NT2/D1 (cell line): ENCODE results near the gene KIF1A.

Source experiments
- DNase-seq: peaks from one replicate; pipeline ENCODE4 v3.0.0-alpha.2; 2011; ENCODE audit warnings: low read depth, low spot score
- H3K27me3 ChIP-seq: 2 replicates; pipeline ENCODE4 v1.6.0; 2011; ENCODE audit warnings: mild to moderate bottlenecking; ENCODE audit not compliant: insufficient read length, insufficient read depth
- H3K36me3 ChIP-seq: 2 replicates; pipeline ENCODE4 v1.6.1; 2011; ENCODE audit warnings: mild to moderate bottlenecking, low read length, mixed read lengths; ENCODE audit not compliant: insufficient read depth, insufficient read length
- H3K4me1 ChIP-seq: 2 replicates; pipeline ENCODE4 v1.5.1; 2011; ENCODE audit not compliant: insufficient read depth, insufficient read length
- H3K4me3 ChIP-seq: 2 replicates; pipeline ENCODE4 v1.5.1; 2011; ENCODE audit warnings: low read depth; ENCODE audit not compliant: insufficient read length
- H3K9ac ChIP-seq: 2 replicates; pipeline ENCODE4 v1.6.0; 2011; ENCODE audit warnings: low read depth; ENCODE audit not compliant: insufficient read length
- H3K9me3 ChIP-seq: 2 replicates; pipeline ENCODE4 v1.5.1; 2011; ENCODE audit warnings: mild to moderate bottlenecking, low read length; ENCODE audit not compliant: insufficient read depth
- SUZ12 ChIP-seq: IDR thresholded peaks from 2 replicates; pipeline ENCODE4 v1.6.1; 2011; ENCODE audit not compliant: insufficient read length, insufficient read depth; ENCODE audit errors: extremely low read depth
- YY1 ChIP-seq: IDR thresholded peaks from 2 replicates; pipeline ENCODE4 v1.6.1; 2011; ENCODE audit not compliant: insufficient read length, insufficient read depth
- ZNF274 ChIP-seq: IDR thresholded peaks from 2 replicates; pipeline ENCODE4 v1.6.1; 2011; ENCODE audit warnings: mild to moderate bottlenecking, low read depth, low read length

KIF1A gene, protein sequence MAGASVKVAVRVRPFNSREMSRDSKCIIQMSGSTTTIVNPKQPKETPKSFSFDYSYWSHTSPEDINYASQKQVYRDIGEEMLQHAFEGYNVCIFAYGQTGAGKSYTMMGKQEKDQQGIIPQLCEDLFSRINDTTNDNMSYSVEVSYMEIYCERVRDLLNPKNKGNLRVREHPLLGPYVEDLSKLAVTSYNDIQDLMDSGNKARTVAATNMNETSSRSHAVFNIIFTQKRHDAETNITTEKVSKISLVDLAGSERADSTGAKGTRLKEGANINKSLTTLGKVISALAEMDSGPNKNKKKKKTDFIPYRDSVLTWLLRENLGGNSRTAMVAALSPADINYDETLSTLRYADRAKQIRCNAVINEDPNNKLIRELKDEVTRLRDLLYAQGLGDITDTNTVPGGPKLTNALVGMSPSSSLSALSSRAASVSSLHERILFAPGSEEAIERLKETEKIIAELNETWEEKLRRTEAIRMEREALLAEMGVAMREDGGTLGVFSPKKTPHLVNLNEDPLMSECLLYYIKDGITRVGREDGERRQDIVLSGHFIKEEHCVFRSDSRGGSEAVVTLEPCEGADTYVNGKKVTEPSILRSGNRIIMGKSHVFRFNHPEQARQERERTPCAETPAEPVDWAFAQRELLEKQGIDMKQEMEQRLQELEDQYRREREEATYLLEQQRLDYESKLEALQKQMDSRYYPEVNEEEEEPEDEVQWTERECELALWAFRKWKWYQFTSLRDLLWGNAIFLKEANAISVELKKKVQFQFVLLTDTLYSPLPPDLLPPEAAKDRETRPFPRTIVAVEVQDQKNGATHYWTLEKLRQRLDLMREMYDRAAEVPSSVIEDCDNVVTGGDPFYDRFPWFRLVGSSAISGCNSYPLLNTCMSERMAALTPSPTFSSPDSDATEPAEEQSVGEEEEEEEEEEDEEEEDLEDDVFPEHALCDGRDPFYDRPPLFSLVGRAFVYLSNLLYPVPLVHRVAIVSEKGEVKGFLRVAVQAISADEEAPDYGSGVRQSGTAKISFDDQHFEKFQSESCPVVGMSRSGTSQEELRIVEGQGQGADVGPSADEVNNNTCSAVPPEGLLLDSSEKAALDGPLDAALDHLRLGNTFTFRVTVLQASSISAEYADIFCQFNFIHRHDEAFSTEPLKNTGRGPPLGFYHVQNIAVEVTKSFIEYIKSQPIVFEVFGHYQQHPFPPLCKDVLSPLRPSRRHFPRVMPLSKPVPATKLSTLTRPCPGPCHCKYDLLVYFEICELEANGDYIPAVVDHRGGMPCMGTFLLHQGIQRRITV (N-terminal part only)

GRCh38 chr2:240819858-240820606, at the start of gene KIF1A:
TSS of gene KIF1A (minus strand) at chr2:240820219. CDS start at chr2:240797752, 22,467 bp downstream.
- Histone ChIP-seq H3K27me3 (peaks cover 81% of the 10 kb centered on the region), H3K36me3 (no peaks in the 10 kb centered on the region), H3K9me3 (peaks cover 9% of the 10 kb centered on the region; the same call in 1 of the 2 replicates), H3K9ac (peak within 1 kb of the TSS; percentile 71), H3K4me1 (peaks cover 2% of the 10 kb centered on the region), H3K4me3 (peak within 1 kb of the TSS; percentile 63)
- no peak for DNase-seq
- TF ChIP-seq ZNF274 (no peak), SUZ12 (no peak), YY1 (no peak)

- Histone ChIP-seq H3K9me3 (no peaks in the 10 kb centered on the region), H3K27me3 (peaks cover 7% of the 10 kb centered on the region), H3K36me3 (no peaks in the 10 kb centered on the region), H3K9ac (no peak overlapping the region), H3K4me1 (peaks cover 4% of the 10 kb centered on the region), H3K4me3 (no peak overlapping the region)
- no peak for DNase-seq
- TF ChIP-seq SUZ12 (no peak), YY1 (no peak)
Observed at GRCh38 chr2:240869109-240869955, 49.3 kb upstream of the KIF1A start.

GRCh38 chr2:240868286-240869108, 48.5 kb upstream of the KIF1A start, which contains the start of gene AGXT:
TSS of gene AGXT (plus strand) at chr2:240868824. CDS start at chr2:240868866, 42 bp downstream.
- no peak for DNase-seq

DNA sequence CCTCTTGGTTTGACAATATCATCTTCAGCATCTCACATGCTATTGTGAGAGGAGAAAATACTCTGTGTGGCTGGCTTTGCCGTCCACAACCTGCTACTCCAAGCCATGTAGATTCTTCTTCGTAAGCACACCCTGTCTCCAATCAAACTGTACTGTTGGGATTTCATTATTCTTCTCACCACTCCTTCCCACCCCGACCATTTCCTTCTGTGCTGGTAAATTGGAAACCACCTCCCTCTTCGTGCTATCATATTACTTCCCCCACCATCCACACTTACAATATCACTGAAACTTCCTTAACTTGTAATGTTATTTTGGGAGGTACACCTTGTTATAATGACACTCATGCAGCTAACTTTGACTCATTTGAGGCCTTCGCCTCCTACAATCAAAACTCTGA, 45.4 kb upstream of the KIF1A start:
- no peak for DNase-seq
- H3K9ac ChIP-seq = no peak overlapping the region
- H3K4me3 ChIP-seq = no peak overlapping the region
- no peaks in the 10 kb centered on the region for H3K27me3 ChIP-seq
- H3K9me3 ChIP-seq = no peaks in the 10 kb centered on the region
- H3K36me3 ChIP-seq = no peaks in the 10 kb centered on the region
- peaks cover 4% of the 10 kb centered on the region for H3K4me1 ChIP-seq
- TF ChIP-seq YY1 (no peak), ZNF274 (no peak), SUZ12 (no peak)

More at GRCh38 chr2:240868286-240869108, 48.5 kb upstream of the KIF1A start, which contains the start of gene AGXT:
- Histone ChIP-seq H3K27me3 (peaks cover 7% of the 10 kb centered on the region), H3K4me3 (no peak within 1 kb of the TSS), H3K9me3 (no peaks in the 10 kb centered on the region), H3K9ac (peak within 1 kb of the TSS; percentile 26), H3K36me3 (no peaks in the 10 kb centered on the region), H3K4me1 (peaks cover 4% of the 10 kb centered on the region)
- TF ChIP-seq ZNF274 (no peak), YY1 (no peak), SUZ12 (no peak)

- Histone ChIP-seq H3K9ac (no peak overlapping the region), H3K27me3 (no peaks in the 10 kb centered on the region), H3K4me3 (no peak overlapping the region), H3K4me1 (peaks cover 4% of the 10 kb centered on the region), H3K36me3 (no peaks in the 10 kb centered on the region), H3K9me3 (no peaks in the 10 kb centered on the region)
- no peak for TF ChIP-seq SUZ12
- TF ChIP-seq ZNF274 = no peak
- TF ChIP-seq YY1 = no peak
- DNase-seq = no peak
Observed at GRCh38 chr2:240864475-240864874, 44.5 kb upstream of the KIF1A start.

- Histone ChIP-seq H3K36me3 (no peaks in the 10 kb centered on the region), H3K4me3 (no peak overlapping the region), H3K4me1 (peaks cover 4% of the 10 kb centered on the region), H3K27me3 (no peaks in the 10 kb centered on the region), H3K9me3 (no peaks in the 10 kb centered on the region), H3K9ac (no peak overlapping the region)
- no peak for DNase-seq
- TF ChIP-seq SUZ12 (no peak), YY1 (no peak), ZNF274 (no peak)
Observed at GRCh38 chr2:240861547-240861946, 41.5 kb upstream of the KIF1A start.
